ENCODE data around the gene CHPF2.
A peak's percentile ranks its signal among the peaks of the same experiment; 100 is the strongest.

CHPF2 gene

DNA sequence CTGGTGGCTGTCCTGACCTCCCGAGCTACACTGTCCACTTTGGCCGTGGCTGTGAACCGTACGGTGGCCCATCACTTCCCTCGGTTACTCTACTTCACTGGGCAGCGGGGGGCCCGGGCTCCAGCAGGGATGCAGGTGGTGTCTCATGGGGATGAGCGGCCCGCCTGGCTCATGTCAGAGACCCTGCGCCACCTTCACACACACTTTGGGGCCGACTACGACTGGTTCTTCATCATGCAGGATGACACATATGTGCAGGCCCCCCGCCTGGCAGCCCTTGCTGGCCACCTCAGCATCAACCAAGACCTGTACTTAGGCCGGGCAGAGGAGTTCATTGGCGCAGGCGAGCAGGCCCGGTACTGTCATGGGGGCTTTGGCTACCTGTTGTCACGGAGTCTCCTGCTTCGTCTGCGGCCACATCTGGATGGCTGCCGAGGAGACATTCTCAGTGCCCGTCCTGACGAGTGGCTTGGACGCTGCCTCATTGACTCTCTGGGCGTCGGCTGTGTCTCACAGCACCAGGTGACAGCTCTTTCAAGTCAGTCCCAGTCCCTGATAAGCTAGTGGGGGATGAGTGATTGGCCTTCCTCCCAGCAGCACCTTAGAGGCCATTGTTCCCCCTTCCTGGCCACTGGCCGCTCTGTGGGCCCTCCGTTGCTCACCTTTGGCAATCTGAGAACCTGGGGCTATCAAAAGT, 3.0 kb downstream of the CHPF2 start:
- no peak for DNase-seq

DNA sequence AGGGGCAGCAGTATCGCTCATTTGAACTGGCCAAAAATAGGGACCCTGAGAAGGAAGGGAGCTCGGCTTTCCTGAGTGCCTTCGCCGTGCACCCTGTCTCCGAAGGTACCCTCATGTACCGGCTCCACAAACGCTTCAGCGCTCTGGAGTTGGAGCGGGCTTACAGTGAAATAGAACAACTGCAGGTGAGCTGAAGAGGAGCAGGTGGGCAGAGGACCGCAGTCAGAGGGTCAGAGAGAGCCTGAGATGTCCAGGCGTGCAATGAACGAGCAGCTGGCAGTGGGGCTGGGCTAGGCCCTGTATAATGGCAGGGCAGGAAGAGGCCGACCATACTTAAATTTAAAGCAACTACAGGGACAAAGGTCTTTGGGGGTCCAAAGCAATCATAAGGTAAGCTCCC, 4.1 kb downstream of the CHPF2 start:
- DNase-seq, result no peak

DNA sequence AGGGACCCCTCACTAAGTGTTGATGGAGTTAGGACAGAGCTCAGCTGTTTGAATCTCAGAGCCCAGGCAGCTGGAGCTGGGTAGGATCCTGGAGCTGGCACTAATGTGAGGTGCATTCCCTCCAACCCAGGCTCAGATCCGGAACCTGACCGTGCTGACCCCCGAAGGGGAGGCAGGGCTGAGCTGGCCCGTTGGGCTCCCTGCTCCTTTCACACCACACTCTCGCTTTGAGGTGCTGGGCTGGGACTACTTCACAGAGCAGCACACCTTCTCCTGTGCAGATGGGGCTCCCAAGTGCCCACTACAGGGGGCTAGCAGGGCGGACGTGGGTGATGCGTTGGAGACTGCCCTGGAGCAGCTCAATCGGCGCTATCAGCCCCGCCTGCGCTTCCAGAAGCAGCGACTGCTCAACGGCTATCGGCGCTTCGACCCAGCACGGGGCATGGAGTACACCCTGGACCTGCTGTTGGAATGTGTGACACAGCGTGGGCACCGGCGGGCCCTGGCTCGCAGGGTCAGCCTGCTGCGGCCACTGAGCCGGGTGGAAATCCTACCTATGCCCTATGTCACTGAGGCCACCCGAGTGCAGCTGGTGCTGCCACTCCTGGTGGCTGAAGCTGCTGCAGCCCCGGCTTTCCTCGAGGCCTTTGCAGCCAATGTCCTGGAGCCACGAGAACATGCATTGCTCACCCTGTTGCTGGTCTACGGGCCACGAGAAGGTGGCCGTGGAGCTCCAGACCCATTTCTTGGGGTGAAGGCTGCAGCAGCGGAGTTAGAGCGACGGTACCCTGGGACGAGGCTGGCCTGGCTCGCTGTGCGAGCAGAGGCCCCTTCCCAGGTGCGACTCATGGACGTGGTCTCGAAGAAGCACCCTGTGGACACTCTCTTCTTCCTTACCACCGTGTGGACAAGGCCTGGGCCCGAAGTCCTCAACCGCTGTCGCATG, 5.2 kb downstream of the CHPF2 start:
- DNase-seq, result no peak

DNA sequence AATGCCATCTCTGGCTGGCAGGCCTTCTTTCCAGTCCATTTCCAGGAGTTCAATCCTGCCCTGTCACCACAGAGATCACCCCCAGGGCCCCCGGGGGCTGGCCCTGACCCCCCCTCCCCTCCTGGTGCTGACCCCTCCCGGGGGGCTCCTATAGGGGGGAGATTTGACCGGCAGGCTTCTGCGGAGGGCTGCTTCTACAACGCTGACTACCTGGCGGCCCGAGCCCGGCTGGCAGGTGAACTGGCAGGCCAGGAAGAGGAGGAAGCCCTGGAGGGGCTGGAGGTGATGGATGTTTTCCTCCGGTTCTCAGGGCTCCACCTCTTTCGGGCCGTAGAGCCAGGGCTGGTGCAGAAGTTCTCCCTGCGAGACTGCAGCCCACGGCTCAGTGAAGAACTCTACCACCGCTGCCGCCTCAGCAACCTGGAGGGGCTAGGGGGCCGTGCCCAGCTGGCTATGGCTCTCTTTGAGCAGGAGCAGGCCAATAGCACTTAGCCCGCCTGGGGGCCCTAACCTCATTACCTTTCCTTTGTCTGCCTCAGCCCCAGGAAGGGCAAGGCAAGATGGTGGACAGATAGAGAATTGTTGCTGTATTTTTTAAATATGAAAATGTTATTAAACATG, 6.0 kb downstream of the CHPF2 start:
- DNase-seq, result no peak

DNA sequence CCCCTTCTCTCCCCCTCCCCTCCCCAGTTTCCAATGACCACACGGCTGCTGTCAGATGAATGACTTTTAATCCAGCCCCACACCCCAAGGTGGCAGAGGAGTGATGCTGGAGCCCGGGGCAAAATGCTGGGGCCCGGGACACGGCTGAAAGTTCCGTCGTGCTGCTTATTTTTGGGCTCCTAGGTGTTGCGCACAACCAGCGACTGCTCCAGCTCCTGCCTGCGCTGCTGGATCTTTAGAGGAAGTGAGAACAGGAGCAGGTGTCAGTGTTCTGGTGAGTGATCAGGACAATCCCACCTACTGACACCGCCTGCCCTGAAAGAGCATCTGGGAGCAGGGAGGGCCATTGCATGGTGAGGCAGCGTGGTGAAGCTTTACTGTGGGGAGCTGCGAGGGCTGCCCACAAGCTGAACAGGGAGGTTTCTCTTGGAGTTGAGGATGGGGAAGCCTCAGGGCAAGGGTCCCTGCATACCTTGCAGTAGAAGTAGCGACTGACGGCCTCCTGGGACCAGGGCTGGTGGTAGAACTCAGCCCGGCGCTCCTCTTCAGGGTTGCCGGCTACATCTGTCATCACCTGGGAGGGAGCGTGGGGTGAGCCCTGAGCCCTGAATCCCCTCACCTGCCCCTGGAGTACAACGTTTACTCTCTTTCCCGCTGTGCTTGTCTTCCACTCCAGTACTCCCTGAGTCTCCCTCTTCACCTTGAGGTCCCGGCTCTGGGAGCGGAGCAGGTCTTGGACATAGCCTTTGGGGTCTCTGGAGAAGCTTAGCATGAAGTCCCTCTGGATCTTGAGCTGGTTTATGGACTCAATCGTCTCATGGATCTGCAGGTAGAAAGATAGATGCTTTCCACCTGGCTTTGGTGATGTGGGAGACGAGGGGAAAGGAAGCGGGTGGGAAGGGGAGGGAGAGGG, 6.9 kb downstream of the CHPF2 start:
- no peak for DNase-seq

DNA sequence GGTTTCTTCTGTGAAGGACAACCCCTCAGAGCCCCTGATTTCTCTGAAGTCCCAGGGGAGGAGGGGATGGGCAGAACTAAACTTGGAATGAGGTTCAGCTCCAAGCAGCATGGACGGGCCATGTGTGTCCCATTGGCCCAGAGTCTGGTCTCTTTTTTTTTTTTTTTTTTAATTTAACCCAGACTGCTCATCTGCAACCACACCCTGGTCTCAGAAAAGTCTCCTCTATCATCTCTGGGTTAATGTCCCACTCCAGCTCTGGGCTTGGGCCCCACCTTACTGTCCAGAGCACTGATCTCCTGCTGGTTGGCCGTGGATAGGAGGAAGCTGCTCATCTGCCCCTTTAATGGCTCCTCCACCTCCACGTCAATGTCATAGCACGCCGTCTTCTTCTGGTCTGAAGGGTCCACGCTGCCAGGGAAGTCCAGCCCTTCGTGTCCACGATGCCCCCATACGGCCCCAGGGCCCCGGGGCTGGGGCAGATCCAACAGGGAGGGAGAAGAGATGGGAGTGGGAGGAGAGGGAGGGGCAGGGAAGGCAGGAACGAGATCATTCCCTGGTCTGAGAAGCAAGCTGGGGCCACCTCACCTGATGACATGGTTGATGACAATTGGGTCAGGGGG, 7.7 kb downstream of the CHPF2 start:
- DNase-seq, result no peak

DNA sequence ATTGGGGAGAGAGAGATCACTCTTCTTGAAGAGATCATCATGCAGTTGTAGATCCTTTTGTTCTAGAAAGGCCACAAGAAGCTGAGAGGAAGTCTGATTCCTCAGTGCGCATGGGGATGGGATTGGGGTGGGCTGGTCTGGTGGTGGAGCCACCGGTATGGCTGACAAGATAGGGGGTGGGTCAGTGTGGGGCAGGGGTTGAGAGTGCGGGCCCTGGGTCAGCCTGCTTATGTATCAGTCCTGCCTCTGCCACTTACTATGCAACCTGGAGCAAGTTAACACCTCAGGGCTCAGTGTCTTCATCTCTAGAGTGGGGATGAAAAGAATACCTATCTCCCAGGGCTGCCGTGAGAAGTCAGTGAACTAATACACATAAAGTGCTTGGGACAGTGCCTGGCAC, 8.3 kb downstream of the CHPF2 start:
- DNase-seq, result no peak

DNA sequence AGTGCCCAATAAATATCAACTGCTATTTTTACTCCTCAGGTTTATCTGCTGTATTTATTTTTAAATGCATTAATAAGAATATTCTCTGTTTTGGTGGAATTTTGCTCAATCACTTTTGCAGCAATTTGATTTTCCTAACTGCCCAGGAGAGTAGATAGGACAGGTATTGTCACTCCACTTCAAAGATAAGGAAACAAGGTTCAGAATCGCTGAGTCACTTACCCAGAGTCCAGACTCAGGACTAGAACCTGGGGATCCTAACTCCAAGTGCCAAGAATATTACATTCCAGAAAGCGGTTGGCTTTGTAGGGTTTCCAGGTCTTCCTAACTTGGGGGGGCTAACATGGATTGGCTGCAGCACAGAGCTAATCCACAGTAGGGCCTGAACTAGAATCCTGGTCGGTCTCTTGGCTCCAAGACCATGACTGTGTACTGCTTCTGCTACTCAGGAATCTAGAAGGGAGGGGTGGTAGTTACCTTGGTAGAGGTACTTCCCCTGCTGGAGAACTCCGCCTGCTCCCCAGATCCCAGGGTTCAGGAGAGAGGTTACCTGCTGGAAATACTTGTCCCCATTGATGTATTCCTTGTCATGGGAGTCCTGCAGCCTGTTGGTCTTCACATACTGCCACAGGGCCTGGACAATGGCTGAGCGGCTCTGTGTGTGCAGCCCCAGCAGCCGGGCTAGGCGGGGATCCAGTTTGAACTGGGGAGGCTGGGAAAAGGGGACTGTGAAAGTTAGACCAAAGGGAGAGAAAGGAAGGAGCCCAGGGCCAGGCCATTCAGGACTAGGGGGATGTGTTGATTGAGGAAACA, 8.9 kb downstream of the CHPF2 start:
- DNase-seq, result no peak

DNA sequence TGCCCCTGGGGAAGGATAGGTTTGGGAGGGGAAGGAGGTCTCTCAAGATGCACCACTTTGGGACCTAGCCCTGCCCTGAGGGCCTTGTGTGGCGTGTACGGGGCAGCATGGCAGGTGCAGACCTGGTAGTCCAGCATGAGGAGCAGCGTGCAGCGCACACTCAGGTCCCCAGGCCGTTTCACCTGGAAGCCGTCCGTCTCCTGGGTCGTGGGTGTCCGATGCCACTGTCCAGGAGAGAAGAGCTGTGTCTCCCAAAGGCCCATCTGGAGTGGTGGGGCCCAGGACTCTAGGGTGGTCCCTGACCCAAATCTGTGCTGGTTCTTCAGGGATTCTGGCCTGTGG, 9.4 kb downstream of the CHPF2 start:
- no peak for DNase-seq

DNA sequence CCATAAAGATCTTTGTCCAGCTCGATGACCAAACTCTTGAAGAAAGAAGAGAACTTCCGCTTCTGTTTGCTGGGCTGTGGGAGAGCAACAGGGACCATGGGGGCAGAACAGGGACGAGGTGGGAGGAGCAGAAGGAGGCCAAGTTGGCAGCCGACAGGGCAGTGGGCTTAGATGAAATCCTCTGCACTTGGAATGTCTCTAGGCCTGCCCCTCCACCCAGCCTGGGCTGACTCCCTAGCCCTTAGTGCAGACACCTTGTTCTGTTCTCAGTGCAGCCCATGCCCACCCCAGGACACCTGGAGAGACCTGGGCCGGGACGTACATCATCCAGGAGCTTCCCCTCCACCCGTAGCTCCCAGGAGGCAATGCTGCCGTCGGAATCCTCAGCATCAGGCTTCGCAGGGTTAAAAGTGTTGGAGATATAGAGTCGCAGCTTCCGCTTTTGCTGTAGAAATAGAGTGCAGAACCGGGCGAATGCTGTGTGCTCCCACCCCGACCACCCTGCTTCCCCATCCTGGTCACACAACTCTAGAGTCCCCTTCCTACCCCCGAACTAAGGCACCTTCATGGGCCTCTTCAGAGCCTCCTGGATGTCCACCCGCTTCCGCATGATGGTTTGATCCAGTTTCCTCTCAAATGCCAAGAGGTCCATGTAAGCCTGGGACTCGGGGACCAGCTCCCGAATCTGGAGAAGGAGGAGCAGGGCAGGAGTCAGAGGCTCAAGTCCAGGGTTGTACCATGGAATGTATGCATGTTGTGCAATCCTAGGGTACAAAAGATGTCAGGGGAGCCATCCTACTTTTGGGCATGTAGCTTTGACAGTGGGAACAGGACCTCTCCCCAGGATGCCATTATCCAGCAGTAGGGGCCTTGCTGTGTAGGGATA, 10.1 kb downstream of the CHPF2 start:
- no peak for DNase-seq

DNA sequence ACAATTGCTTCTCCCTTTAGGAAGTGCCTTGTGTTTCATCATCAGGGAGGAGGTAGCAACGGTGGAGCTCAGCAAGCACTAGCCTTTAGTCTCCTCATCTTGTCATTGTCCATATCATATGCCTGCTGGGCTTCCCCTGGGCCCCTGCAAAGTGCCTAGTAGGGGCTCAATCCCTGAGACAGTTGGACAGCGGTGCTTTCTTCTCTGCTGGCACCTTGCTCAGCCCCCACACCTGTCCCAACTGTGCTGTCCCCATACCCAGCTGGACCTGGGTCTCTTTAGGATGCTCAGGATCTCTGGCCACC, 10.7 kb downstream of the CHPF2 start:
- no peak for DNase-seq

DNA sequence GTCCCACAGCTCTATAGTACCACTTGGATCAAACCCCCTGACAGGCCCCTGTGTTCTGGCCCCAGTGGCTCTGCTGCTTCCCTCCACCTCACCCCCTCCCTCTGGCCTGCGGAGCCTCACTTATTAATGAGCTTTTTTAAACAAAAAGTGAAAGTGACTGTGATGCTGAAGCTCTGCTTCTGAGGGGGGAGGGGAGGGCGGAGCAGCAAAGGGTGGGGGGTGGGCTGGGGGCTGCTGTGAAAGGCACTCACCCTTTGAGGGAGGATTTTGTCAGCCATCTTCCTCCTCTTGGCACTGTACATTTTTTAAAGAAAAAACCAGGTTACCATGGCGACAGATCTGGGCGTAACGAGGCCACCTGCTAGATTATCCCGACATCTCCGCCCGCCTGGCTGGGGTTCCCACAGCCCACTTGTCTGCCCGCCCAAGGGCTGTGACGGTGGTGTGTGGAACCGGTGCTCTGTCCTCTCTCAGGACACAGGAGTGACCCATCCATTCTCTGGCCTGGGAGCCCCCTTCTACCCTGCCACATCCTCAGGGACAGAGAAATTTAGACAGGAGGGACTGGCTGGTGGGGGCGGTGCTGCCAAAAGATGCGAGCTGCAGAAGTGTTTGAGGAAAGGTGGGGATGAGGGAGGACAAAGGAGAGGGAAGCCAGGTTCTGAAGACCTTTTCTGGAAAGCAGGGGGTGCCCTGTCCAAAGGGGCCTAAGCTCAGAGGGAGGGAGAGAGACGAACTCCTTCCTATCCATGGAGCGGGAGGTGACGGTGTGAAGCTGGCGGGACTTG, 11.3 kb downstream of the CHPF2 start:
- no peak for DNase-seq

DNA sequence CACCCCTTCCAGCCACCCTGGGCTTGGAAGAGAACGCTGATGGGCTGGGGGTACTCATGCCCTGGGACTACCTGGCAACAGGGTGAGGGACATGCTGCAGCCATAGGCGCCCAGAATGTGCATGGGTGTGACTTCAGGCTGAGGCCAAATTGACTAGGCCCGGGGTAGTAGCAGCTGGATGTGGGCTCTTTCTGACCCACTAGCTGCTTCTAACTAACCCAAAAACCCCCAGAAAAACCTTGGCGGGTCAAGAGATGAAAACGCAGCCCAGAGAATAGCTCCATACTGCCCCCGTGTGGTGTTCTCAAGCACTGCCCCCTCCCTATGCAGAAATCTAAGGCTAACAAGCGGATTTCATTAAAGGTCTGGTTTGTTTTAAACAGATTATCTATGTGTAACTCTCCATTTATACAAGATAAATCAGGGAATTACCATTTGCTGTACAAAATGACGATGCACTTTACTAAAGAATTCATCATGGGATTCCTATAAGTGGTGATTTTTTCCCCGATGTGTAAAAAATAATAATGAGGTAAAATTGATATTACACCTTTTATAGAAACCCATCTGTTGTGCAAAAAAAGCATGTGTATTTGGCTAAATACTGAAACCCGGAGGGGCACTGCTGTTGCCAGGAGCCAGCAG, 12.0 kb downstream of the CHPF2 start:
- peak; percentile 65 for DNase-seq

DNA sequence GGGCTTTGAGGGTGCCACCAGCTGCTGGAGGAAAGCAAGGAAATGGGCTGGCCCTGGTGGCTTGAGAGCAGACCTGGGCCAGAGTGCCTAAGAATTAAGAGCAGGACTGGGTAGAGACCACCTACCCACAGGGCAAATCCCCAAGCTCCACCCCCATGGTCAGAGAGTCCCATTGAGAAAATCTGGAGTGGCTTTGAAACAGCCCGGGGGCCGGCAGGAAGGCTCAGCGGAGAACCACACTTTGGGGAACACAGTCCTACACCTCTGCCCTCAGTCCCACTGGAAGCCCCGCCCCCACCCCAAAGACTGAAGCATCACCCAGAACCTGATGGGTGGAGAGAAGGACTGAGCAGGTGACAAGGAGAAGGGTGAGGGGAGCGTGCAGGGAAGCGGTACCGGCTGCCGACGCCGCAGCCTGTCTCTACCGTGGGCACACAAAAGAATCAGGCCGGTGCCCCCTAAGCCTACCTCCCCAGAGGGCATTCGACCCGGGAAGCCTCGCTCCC, 12.6 kb downstream of the CHPF2 start:
- no peak for DNase-seq

DNA sequence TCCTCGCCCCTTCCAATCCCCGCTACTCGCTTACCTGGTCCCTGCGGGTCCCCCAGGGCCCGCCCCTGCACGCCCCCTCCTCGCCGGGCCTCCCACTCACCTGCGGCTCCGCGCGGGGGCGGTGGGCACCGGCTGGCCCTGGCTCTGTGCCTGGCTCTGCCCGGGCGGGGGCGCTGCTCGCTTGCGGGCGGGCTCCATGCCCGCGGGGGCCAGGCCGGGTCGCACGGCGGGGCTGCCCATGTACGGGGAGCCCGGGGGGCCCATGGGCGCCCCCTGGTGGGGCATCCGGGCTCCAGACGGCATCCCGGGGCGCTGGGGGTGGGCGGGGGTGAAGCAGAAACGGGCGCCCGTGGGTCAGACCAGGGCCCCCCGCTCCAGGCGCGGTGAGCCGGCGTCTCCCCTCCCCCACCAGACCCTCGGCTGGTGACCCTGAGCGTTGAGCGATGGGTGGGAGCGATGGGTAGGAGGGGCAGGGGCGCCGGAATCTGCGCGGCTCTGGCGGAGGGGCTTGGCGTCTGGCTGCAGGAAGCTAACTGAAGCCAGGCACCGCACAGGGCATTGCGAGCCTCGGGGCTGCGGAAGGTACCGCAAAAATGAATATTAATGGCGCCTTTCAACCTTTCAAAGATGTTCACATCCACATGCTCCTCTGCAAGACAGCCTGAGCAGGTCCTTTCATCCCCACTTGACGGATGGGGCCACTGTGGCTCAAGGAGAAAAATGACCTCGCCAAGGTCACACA, 13.2 kb downstream of the CHPF2 start:
- DNase-seq, result peak; percentile 64

DNA sequence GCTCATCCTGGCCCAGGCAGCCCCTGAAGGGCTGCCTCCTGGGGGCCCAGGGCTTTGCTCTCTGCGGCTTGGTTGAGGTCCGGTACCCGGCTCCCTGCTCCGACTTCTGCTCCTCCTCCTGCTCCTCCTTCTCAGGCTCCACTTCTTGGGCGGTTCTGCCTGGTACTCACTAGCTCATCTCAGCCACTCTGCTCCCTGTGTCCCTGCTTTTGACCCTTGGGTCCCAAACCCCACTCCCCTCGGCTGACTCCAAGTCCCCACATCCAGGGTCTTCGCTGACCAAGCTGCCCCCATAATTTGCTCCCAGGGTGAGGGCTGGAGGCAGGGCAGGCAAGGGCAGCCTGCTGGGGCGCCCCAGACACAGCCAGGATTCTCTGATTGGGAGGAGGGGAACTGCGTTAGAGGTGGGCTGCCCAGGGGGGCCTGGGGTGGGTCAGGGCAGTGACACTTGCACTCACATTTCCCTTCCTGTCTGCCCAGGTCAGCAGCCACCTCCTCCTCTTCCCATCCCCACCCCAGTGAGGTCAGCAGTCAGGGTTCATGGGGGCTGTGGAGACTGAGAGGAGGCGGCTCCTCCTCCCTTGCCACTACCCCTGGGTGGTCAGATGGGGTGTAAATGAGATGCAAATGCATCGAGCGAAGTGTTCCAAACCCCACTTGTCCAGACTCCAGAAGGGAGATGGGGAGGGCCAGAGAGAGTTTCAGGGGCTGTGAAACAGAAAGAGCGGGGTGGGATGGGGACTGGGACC, 14.0 kb downstream of the CHPF2 start:
- DNase-seq, result no peak

DNA sequence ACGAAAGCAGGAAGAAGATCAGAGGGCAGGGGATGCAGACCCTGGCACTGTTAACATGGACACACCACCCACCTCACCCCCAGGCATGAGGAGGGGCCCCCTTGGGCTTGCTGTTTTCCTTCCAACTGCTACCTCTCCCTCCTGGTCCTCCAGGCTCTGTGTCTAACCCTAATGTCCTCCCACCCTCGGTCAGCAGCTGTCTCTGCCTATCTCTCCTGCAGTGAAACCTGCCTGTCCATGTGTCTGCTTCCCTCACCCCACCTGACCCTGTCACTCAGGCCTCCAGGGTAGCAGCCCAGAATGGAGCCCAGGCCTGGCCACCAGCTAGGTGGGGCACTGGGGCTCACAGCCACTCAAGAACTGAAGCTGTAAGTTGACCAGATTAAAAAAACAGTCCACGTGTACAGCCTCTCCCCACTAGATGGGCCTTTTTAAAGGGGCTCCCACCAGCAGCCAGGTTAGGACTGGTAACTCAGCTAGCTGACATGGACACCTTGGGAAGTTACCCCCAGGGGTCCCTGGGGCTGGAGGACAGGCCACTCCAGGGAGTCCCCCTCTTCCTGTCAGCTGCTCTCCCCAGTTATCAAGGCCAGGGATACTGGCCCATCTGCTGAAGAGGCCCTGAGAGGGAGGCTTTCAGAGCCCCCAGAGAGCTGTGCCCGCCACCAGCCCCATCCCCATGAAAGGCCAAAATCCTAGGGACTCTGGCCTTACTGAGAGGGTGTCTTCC, 14.7 kb downstream of the CHPF2 start:
- DNase-seq, result peak; percentile 88

Data from femur (tissue), 1 donor.